ENCODE data around the gene NOXRED1.
A peak's percentile ranks its signal among the peaks of the same experiment; 100 is the strongest.

DNA sequence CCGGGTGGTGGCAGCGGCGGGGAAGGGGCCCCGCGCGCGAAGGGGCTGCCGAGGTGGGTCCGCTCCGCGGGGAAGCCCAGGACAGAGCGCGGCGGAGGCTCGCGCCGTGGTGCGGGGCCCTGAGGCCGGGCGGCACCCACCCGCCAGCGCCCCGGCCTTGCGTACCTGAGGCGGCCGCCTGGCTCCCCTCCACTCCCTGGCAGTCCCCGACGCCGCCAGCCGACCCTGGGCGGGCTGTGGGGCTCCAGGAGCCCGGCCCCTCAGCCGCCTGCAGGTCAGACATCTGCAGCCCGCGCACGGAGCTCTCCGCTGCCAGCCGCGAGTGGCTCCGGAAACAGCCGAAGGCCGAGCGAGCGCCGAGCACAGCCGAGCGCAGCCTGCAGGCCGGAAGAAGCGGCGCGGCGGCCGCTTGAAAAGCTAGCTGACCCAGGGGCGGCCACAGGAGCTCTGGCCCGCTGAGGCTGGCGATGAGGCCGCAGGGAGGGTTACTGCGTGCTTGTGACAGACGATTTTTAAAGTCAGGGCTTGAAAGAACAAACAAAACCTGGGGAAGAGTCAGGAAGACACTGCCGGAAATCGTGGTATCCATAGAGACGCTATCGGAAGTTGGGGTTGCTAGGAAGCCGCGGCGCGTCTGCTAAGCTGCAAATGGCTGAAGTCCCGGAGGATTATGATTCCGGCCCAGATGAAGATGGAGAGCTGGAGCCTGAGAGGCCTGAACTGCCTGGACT lies 46.4 kb downstream of the NOXRED1 start, which contains the start of the genes SAMD15 and TMED8:
- TF ChIP-seq, protein P1, sequence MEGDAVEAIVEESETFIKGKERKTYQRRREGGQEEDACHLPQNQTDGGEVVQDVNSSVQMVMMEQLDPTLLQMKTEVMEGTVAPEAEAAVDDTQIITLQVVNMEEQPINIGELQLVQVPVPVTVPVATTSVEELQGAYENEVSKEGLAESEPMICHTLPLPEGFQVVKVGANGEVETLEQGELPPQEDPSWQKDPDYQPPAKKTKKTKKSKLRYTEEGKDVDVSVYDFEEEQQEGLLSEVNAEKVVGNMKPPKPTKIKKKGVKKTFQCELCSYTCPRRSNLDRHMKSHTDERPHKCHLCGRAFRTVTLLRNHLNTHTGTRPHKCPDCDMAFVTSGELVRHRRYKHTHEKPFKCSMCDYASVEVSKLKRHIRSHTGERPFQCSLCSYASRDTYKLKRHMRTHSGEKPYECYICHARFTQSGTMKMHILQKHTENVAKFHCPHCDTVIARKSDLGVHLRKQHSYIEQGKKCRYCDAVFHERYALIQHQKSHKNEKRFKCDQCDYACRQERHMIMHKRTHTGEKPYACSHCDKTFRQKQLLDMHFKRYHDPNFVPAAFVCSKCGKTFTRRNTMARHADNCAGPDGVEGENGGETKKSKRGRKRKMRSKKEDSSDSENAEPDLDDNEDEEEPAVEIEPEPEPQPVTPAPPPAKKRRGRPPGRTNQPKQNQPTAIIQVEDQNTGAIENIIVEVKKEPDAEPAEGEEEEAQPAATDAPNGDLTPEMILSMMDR (IDR thresholded peaks at IDR 0.05) = peak in 9 of 12 donors; percentile 21 to 55 (median 35)
- peak in 1 of 2 donors; percentile 44 for TF ChIP-seq POLR2A (IDR thresholded peaks at IDR 0.05)

All from heart left ventricle (tissue), 13 donors.